Keratinocyte (primary cell): Measurements from ENCODE around the gene MTUS2. TPM values are rescaled to one million over a fixed set of nuclear protein-coding genes. Genes with fewer than 3 reads are reported as not detected.

Source experiments
- DNase-seq: peaks from one replicate; pipeline ENCODE4 v3.0.0-alpha.2; 2011; ENCODE audit warnings: low read depth, missing footprints, low spot score
- FAIRE-seq: peaks from 2 replicates; lab custom pipeline; 2011; peaks lifted over from hg19 to GRCh38; lab: Jason Lieb, UNC
- H2AFZ ChIP-seq: 2 replicates; pipeline ENCODE4 v1.6.0; 2012; ENCODE audit warnings: low read length, control low read depth, inconsistent platforms; ENCODE audit not compliant: control insufficient read depth
- H3K27ac ChIP-seq: 2 replicates; pipeline ENCODE4 v1.5.1; 2011; ENCODE audit warnings: low read length; ENCODE audit not compliant: control insufficient read depth, insufficient read depth
- H3K27me3 ChIP-seq: 3 replicates; pipeline ENCODE4 v1.6.0; 2011; ENCODE audit warnings: low read length; ENCODE audit not compliant: control insufficient read depth, insufficient read depth; ENCODE audit errors: extremely low read depth
- H3K36me3 ChIP-seq, 2 experiments: 2 replicates in 1 of 2; 3 replicates in 1 of 2; pipeline ENCODE4 v1.5.1; 2011; ENCODE audit warnings: low read length in 2 of 2, mild to moderate bottlenecking in 1 of 2; ENCODE audit not compliant: control insufficient read depth in 2 of 2, insufficient read depth in 2 of 2; ENCODE audit errors: extremely low read depth in 1 of 2
- H3K4me1 ChIP-seq: 3 replicates; pipeline ENCODE4 v1.5.1; 2011; ENCODE audit warnings: low read length; ENCODE audit not compliant: control insufficient read depth, insufficient read depth; ENCODE audit errors: extremely low read depth
- H3K4me2 ChIP-seq: 3 replicates; pipeline ENCODE4 v1.6.0; 2011; ENCODE audit warnings: low read depth, low read length; ENCODE audit not compliant: control insufficient read depth, insufficient read depth; ENCODE audit errors: extremely low read depth
- H3K4me3 ChIP-seq, 3 experiments: fragments of 200-600 bp in 1 of 3; sonication (generic) in 1 of 3; 2 replicates in 2 of 3; 3 replicates in 1 of 3; pipeline ENCODE4 v1.5.1; 2011 to 2016; ENCODE audit warnings: low read length in 3 of 3, mild to moderate bottlenecking in 3 of 3, control low read depth in 2 of 3, inconsistent platforms in 1 of 3, low read depth in 1 of 3, mixed read lengths in 1 of 3, mixed run types in 1 of 3, moderate library complexity in 1 of 3; ENCODE audit not compliant: control insufficient read depth in 2 of 3, insufficient read depth in 2 of 3; ENCODE audit errors: extremely low read depth in 1 of 3
- H3K79me2 ChIP-seq: 2 replicates; pipeline ENCODE4 v1.6.0; 2012; ENCODE audit warnings: low read length; ENCODE audit not compliant: control insufficient read depth, insufficient read depth
- H3K9ac ChIP-seq: 3 replicates; pipeline ENCODE4 v1.6.0; 2011; ENCODE audit warnings: low read length; ENCODE audit not compliant: control insufficient read depth, insufficient read depth; ENCODE audit errors: extremely low read depth
- H3K9me1 ChIP-seq: 3 replicates; pipeline ENCODE4 v1.6.0; 2011; ENCODE audit warnings: low read length; ENCODE audit not compliant: control insufficient read depth, insufficient read depth; ENCODE audit errors: extremely low read depth
- H3K9me3 ChIP-seq: 2 replicates; pipeline ENCODE4 v1.5.1; 2012; ENCODE audit warnings: low read depth, low read length; ENCODE audit not compliant: control insufficient read depth
- H4K20me1 ChIP-seq: 3 replicates; pipeline ENCODE4 v1.6.0; 2011; ENCODE audit warnings: low read length; ENCODE audit not compliant: control insufficient read depth, insufficient read depth; ENCODE audit errors: extremely low read depth
- EZH2 ChIP-seq: IDR thresholded peaks from one replicate; pipeline ENCODE4 v1.6.1; 2012; ENCODE audit warnings: inconsistent platforms, mild to moderate bottlenecking, low read length, moderate library complexity
- dilution Hi-C: fragments of 300-500 bp; cut with MboI; formaldehyde crosslinking; loops from one replicate; pipeline ENCODE4 v1.7.0; 2020; ENCODE audit warnings: low sequenced_read_pairs; ENCODE audit not compliant: extremely low pct_ligation_motif_present
- polyA plus RNA-seq, 5 experiments: library from polyadenylated mRNA; depleted of rRNA in 3 of 5; stranded (reverse) in 3 of 5; stranded (forward) in 1 of 5; unstranded in 1 of 5; fragments of >200 nt; gene quantifications; 1 replicate in 1 of 5; 2 replicates in 3 of 5; 3 replicates in 1 of 5; pipeline versions ENCODE4 v1.2.1 to v1.2.3, GENCODE V29; 2011 to 2012; ENCODE audit warnings: missing spikeins in 2 of 5, low read depth in 1 of 5, low replicate concordance in 1 of 5
- TF ChIP-seq, protein P1 (sequence below), 3 experiments: IDR thresholded peaks in 1 of 3; conservative IDR thresholded peaks in 1 of 3; optimal IDR thresholded peaks in 1 of 3; 2 replicates in 2 of 3; 3 replicates in 1 of 3; pipeline versions ENCODE3 to v1.5.1; 2011; ENCODE audit warnings: low read length in 3 of 3, mild to moderate bottlenecking in 3 of 3, moderate library complexity in 2 of 3, control low read depth in 1 of 3, inconsistent platforms in 1 of 3; ENCODE audit not compliant: insufficient read depth in 2 of 3; ENCODE audit errors: extremely low read depth in 1 of 3

Gene MTUS2
- polyA plus RNA-seq, 1 donor (not counting 4 experiments of a cell fraction or from before 2014, with no cell fraction given), result 0.17 TPM

DNA sequence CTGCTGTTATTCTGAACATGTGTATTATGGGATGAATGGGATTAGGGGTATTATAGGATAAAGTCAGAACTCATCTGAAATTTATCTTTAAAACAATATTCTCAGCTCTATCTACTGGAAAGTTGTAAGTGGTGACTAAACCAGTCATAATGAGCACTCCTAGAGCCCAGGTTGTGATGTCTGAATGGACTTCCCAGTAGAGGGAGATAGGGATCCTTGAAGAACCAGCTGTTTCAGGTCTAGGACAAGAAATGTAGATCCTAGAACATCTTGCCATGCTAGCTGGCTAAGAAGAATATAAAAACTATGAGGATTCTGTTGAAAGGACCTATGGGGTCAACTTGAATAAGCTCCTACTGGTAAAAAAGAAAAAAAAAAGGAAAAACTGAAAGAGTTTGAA is 464.6 kb downstream of the MTUS2 start:
- Histone ChIP-seq H3K27me3 (no peaks in the 10 kb centered on the region), H3K9me3 (no peaks in the 10 kb centered on the region), H3K9me1 (no peaks in the 10 kb centered on the region), H3K79me2 (no peaks in the 10 kb centered on the region), H3K36me3 (no peaks in the 10 kb centered on the region), H4K20me1 (no peaks in the 10 kb centered on the region), H3K4me3 (no peak overlapping the region), H3K27ac (no peak overlapping the region), H3K4me2 (no peak overlapping the region), H3K9ac (no peak overlapping the region), H2AFZ (no peak overlapping the region), H3K4me1 (no peaks in the 10 kb centered on the region)
- dilution Hi-C loops, result no loop called here
- DNase-seq, result no peak
- no peak for TF ChIP-seq EZH2
- TF ChIP-seq, protein P1, sequence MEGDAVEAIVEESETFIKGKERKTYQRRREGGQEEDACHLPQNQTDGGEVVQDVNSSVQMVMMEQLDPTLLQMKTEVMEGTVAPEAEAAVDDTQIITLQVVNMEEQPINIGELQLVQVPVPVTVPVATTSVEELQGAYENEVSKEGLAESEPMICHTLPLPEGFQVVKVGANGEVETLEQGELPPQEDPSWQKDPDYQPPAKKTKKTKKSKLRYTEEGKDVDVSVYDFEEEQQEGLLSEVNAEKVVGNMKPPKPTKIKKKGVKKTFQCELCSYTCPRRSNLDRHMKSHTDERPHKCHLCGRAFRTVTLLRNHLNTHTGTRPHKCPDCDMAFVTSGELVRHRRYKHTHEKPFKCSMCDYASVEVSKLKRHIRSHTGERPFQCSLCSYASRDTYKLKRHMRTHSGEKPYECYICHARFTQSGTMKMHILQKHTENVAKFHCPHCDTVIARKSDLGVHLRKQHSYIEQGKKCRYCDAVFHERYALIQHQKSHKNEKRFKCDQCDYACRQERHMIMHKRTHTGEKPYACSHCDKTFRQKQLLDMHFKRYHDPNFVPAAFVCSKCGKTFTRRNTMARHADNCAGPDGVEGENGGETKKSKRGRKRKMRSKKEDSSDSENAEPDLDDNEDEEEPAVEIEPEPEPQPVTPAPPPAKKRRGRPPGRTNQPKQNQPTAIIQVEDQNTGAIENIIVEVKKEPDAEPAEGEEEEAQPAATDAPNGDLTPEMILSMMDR (optimal IDR thresholded peaks at IDR 0.05 in 1 of 3, IDR thresholded peaks at IDR 0.05 in 1 of 3, conservative IDR thresholded peaks at IDR 0.05 in 1 of 3; ENCODE audit: extremely low read depth in 1 of 3, insufficient read depth in 2 of 3, low read length in 3 of 3), result peak in 1 of 3 experiments; percentile 25
- no peak for FAIRE-seq

DNA sequence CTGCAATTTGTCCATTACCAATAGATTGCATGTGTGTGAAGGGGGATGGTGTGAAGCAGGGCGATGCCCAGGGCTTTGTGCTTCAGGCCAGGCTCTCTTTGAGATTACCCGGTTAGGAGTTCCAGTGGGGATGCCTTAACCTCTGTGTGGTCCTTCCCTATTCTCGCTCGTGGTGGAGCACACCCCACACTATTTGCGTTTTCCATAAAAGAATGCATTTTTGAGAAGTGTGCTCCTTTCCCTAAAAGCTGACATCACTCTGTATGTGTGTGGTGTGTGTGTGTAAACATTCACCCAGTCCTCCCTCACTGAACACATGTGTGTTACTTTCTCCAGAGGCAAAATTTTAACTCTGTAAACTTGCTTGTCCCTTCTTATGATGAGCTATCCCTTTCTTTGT is 467.1 kb downstream of the MTUS2 start:
- Histone ChIP-seq H3K27ac (no peak overlapping the region), H4K20me1 (no peaks in the 10 kb centered on the region), H3K36me3 (no peaks in the 10 kb centered on the region), H3K4me3 (no peak overlapping the region), H3K79me2 (no peaks in the 10 kb centered on the region), H3K4me1 (no peaks in the 10 kb centered on the region), H3K9ac (no peak overlapping the region), H3K27me3 (no peaks in the 10 kb centered on the region), H3K4me2 (no peak overlapping the region), H3K9me1 (no peaks in the 10 kb centered on the region), H2AFZ (no peak overlapping the region), H3K9me3 (no peaks in the 10 kb centered on the region)
- DNase-seq (no peak), FAIRE-seq (no peak)
- dilution Hi-C loops, result no loop called here
- TF ChIP-seq, protein P1 (optimal IDR thresholded peaks at IDR 0.05 in 1 of 3, IDR thresholded peaks at IDR 0.05 in 1 of 3, conservative IDR thresholded peaks at IDR 0.05 in 1 of 3; ENCODE audit: extremely low read depth in 1 of 3, insufficient read depth in 2 of 3, low read length in 3 of 3), result no peak
- TF ChIP-seq EZH2, result no peak
